GM21360 (cell line): ENCODE results near the gene PRKACB.
"Not testable (repeated sequence)": the region's sequence is repeated elsewhere in the genome, so short reads cannot be mapped to it uniquely, and the experiment has no call there.

Source experiments
- ATAC-seq: cut with Tn5 transposase; IDR thresholded peaks from one replicate; pipeline ENCODE4 v1.9.1; 2021; ENCODE audit warnings: mild to moderate bottlenecking, moderate library complexity; ENCODE audit not compliant: unreplicated experiment

The PRKACB gene

DNA sequence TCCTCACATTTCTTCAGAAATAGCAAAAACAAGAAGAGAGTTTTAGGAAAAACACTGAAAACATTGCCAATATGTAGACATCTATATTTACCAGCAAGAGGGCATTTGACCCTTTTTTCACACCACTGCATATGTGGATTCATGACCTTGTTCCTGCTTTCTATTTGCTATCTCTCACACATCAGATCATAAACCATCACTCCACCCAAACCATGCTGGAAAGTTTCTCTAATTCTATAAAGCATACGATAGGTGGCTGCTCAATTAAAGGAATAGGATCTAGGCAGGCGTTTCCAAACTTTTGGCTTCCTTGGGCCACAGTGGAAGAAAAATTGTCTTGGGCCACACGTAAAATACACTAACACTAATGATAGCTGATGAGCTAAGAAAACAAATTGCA is 121.8 kb downstream of the PRKACB start:
- no peak for ATAC-seq

DNA sequence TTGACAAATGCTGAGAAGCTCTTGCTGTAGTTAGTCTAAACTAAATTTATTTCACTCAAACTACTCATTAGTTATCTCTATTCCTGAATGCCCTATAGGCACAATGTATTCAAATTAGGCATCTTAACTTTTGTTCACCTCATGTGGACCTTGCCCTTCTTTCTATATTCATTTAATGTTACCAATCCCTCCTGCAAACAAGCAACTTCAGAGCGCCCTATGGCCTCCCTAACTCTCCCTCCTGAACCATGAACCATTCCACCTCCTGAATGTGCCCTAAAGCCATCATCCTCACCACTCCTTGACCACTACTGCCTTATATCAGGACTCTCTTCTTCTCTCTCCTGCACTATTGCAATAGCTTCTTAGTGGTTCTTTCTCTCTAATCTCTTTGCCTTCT is 122.7 kb downstream of the PRKACB start:
- no peak for ATAC-seq

DNA sequence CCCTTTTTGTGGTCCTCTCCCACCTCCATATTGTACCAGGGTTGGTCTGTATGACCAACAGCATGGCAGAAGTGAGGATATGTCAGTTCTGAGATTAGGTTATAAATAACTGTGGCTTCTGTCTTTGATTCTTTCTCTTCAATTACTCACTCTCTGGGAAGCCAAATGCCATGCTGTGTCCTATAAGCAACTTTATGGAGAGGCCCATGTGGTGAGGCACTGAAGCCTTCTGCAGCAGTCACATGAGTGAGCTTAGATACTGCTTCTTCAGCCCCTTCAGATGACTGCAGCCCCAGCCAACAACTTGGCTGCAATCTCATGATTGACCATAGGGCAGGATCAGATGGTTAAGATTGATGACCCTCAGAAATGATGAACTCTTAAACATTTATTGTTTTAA is 123.4 kb downstream of the PRKACB start:
- ATAC-seq: no peak

DNA sequence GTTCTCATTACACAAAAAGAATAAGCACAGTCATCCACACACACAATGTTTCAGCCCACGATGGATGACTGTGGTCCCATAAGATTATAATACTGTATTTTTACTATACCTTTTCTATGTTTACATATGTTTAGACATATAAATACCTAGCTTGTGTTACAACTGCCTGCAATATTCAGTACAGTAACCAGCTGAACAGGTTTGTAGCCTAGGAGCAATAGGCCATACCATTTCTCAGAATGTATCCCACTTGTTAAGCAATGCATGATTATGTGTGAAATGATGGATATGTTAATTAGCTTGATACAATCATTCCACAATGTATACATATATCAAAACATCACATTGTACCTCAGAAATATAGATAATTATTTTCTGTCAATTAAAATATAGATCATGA is 124.3 kb downstream of the PRKACB start:
- no peak for ATAC-seq

DNA sequence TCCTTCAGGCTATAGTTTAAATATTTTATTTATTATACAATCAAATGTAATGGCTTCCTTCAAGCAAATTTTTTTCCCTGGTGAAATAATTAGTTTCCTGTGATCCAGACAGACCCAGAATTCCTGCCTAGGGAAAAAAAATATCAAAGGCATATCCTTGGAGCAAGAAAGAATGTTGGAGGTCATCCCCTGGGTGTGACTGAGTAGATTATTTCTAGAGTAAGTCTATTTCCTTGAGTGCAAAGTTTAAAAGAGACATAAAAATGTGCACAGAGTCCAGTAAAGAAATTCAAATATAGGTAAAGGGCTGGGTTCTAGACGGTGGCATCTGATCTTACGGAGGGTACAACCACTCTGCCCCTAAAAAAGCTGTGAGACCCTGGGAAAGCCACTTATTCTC is 125.2 kb downstream of the PRKACB start:
- no peak for ATAC-seq

DNA sequence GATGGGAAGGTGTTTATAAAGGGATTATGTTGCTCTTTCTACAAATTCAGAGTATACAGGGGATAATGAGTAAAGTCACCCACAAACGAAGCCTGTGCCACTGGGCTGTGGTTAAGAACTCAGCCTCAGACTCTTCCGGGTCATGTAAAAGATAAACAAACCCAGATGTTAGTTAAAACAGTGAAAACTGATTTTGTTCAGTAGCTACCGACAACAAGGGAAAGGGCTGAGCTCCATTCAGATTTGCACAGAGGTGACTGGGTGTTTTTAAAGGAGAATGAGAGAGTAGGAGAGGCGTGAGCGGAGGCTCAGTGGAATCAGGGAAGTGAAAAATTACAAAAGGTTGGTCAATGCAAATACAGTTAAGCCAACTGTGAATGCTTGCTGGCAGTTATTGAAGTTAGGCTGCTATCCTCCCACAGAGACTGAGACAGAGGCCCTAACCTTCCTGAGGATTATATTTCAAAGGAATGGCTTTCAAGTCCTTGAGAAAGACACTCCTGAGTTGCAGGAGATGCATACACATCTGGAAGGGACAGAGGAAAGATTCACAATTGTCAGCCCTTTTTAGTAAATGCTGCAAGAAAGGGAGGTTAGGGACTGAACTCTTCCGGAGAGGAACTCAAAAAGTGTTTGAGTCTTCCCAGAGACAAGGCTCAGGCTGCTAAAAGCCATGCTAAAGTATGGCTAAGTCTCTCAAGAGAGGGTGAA is 127.5 kb downstream of the PRKACB start:
- ATAC-seq: peak; percentile 96

DNA sequence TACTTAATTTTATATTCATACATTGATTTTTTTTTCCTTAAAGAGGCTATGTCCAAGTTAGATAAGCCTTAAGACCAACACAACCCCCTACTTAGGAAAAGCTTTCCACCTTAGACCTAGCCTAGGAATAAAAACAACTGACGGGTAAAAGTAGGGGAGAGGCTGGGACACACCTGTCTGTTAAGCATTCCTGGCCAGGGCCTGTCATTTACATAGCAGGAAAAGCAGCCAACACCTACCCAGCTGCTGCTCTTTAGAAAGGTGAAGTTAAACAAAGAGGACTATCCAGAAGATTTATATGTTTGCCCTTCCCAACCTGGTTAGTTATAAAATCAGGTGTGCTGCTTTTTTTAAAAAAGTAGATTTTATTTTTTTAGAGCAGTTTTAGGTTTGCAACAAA is 128.3 kb downstream of the PRKACB start:
- ATAC-seq: no peak

DNA sequence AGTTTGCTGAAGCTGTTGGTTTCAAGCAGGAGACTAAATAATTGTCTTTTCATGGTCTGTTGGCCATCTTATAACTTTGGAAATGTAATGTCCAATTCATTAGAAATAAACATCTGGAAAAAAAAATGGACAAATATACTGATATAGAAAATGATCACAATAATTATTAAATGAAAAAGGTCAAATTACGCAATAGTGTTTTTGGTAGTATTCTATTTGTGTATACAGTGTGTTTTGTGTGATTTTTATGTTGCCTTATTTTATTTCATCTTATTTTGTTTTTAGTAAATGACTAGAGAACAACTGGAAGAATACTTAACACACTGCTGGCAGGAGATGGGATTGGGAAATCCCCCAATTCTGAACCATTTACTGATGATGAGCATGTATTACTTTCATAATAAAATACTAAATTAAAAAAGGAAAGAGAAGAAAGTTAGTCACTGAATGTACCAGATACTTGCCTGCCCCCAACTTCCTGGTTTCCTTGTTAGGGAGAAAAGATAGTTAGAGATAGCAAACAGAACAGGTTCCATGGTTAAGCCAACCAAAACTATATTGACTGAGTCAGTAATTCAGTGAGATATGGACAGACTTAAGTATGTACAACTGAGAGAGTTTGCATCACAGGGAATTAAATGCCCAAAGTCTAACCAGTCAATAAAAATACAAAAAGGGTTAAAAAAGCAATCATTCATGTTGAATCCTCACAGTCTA is 133.4 kb downstream of the PRKACB start:
- no peak for ATAC-seq

DNA sequence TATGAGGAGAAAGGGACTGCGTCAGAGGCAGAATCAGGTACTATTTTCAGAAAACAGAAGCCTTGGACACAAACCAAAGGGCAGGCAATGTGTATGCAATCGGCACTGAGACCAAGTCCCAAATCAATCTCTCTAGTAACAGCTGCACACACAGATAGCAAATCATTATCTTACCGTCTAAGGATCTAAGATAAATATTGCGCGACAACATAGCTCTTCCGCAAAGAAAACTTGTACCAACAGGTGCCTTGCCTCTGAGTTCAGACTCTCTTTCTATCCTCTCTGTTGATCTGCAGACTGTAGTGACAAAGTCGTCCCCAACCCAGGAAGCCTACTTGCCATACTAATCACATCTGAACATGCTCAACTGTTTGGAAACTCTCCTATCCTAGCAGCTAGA is 134.8 kb downstream of the PRKACB start:
- no peak for ATAC-seq

DNA sequence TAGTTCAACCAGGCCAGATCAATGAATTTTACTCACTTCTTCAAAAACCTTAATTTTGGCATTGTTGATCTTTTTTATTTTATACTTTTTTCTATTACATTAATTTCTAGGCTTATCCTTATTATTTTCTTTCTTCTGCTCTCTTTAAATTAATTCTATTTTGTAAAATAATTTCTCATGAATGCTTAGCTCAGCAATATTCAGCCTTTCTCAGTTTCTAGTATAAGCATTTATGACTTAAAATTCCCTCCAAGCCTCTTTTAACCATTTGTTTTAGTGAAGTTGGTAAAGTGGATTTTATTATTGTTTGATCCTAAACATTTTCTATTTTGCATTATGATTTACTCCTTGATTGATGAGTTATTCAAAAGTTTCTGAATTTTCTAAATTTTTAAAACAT is 136.8 kb downstream of the PRKACB start:
- ATAC-seq: no peak

DNA sequence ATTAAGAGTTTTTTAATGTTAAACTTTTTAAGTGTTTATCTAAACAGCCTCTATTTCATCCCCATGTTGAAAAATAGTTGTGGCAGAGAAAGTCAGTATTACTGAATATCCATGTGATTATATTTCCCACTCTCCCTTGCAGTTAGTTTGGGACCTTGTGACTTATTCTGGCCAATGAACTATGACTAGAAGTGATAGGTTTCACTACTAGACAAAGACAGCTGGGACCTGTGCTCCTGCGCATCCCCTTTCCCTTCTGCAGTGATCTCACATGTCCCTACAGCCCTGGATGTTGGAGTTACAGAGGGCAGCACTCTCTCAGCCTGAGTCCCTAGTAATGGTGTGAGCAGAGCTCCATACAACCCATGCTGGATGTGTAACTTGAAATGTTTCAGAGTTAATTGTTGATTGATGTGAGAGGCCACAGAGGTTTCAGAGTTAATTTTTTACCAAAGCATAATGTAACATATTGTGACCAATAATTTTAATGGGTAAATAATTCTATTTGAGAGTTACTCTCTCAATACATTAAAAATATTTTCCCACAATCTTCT is 138.8 kb downstream of the PRKACB start:
- no peak for ATAC-seq

DNA sequence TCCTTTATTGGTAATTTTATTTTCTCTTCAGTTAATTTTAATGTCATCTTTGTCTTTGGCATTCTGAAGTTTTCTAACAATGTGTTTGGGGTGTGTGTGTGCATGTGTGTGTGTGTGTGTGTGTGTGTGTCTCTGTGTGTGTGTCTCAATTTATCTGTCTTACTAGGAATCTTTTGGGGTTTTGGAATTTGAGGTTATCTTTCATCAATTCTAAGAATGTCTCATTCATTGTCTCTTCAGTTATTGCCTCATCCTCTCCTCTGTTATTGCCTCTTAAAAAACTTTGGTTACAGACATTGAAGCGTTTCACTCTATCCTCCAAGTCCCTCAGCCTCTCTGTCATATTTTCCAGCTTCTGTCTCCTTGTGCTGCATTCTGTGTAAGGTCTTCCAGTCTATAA is 139.3 kb downstream of the PRKACB start:
- ATAC-seq: no peak

DNA sequence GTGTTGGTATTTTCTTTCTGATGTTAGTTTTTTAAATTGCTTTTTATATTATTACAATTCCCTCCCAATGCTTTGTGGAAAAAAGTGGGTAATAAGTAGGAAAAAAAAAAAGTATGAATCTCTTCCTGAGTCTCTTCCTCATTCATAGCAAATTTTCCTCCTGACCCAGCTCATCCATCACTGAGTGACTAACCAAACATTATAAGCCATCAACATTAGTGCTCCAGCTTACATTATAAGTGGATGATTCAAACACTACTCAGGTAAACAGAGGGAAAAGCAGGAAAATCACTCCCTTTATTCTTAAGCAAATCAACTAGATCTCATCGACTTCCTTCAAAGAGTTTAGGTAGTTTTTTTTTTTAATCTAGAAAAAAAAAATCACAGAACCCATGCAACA is 142.0 kb downstream of the PRKACB start:
- no peak for ATAC-seq

DNA sequence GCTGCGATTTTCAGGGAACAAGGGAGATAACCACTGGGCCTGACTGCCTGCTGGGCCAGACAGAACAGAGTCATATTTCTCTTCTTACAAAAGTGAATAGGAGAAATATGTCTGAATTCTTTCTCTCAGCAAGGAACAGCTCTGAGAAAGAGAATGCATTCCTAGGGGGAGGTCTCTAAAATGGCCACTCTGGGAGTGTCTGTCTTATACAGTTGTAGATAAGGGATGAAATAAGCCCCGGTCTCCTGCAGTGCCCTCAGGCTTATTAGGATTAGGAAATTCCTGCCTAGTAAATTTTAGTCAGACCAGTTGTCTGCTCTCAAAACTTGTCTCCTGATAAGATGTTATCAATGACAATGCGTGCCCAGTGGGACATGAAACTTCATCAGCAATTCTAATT is 143.3 kb downstream of the PRKACB start:
- not testable (repeated sequence) for ATAC-seq
